ENCODE data around the gene LRMDA.

Gene LRMDA

GRCh38 chr10:75654171-75654771, 222.8 kb downstream of the LRMDA start:
- no peak for TF ChIP-seq CTCF (IDR thresholded peaks at IDR 0.05)

- no peak for TF ChIP-seq CTCF (IDR thresholded peaks at IDR 0.05)
Observed at GRCh38 chr10:75654772-75655171, 223.3 kb downstream of the LRMDA start.

GRCh38 chr10:75655791-75656451, 224.5 kb downstream of the LRMDA start:
- no peak for TF ChIP-seq CTCF (IDR thresholded peaks at IDR 0.05)

- no peak for TF ChIP-seq CTCF (IDR thresholded peaks at IDR 0.05)
Observed at GRCh38 chr10:75657351-75657750, 225.9 kb downstream of the LRMDA start.

- TF ChIP-seq CTCF (IDR thresholded peaks at IDR 0.05): no peak
Observed at GRCh38 chr10:75658036-75658435, 226.6 kb downstream of the LRMDA start.

GRCh38 chr10:75658496-75658895, 227.1 kb downstream of the LRMDA start:
- no peak for TF ChIP-seq CTCF (IDR thresholded peaks at IDR 0.05)

GRCh38 chr10:75658915-75659314, 227.5 kb downstream of the LRMDA start:
- no peak for TF ChIP-seq CTCF (IDR thresholded peaks at IDR 0.05)
